ENCODE data around the gene PXYLP1. TPM values are rescaled to one million over a fixed set of nuclear protein-coding genes. Genes with fewer than 3 reads are reported as not detected.

PXYLP1 gene
- total and polyA plus RNA-seq, 2 of the 8 experiments (the other 6 are each of a cell fraction or from before 2014, with no cell fraction given) = 19.4 to 20.6 TPM

DNA sequence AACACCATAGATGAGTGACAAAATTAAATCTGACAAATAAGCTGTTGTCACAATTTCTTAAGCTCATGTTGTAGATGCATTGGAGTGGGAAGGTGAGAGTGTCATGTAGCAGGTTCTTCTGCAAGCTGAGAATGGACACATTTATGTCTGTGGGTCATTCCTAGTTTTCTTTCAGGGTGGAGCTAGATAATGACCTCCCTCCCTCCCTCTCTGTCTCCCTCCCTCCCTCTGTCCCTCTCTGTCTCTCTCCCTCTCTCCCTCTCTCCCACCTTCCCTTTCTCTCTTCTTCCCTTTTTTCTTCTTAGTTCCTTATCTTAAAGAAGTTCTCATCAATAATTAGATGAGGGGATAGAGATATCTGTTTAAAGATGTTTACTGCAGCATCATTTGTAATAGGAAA is 36.0 kb downstream of the PXYLP1 start:
- H3K27ac ChIP-seq (ENCODE audit: low read depth, low read length) = no peak overlapping the region
- no peaks in the 10 kb centered on the region for H3K79me2 ChIP-seq (ENCODE audit: control insufficient read depth in 1 of 2, insufficient read depth in 2 of 2, low read length in 2 of 2)
- no peak overlapping the region for H3K23ac ChIP-seq (ENCODE audit: insufficient read length)
- H3K56ac ChIP-seq (replicated peaks; ENCODE audit: insufficient read length, low read depth, low read length) = no peak overlapping the region
- peaks cover 0 to 2% of the 10 kb centered on the region in 2 experiments for H4K20me1 ChIP-seq (replicated peaks in 1 of 2; ENCODE audit: control insufficient read depth in 1 of 2, insufficient read depth in 2 of 2, low read length in 2 of 2)
- no peak overlapping the region for H2BK120ac ChIP-seq (replicated peaks; ENCODE audit: low read depth, low read length)
- FAIRE-seq (no peak), DNase-seq (ENCODE audit: low read depth in 1 of 2, low spot score in 2 of 2) (no peak)
- no peak overlapping the region for H2AK5ac ChIP-seq (ENCODE audit: low read depth, low read length)
- POLR2A ChIA-PET (ENCODE audit: partially characterized antibody) = no interaction called here
- H3K4me2 ChIP-seq (ENCODE audit: insufficient read depth in 1 of 2, low read depth in 2 of 2, low read length in 2 of 2) = no peak overlapping the region
- no peaks in the 10 kb centered on the region for H3K4me1 ChIP-seq (replicated peaks in 1 of 4; ENCODE audit: control insufficient read depth in 3 of 4, insufficient read depth in 4 of 4, low read length in 3 of 4)
- H4K91ac ChIP-seq (replicated peaks; ENCODE audit: insufficient read length, low read length) = no peak overlapping the region
- CTCF ChIA-PET (ENCODE audit: partially characterized antibody) = interaction anchor here (0.8 to 4.8 kb wide), 6 partner anchors 12 to 267 kb away, joined by 3 to 39 read pairs (median 5); no protein-coding TSS in a partner anchor
- H4K5ac ChIP-seq (ENCODE audit: insufficient read length, low read depth, low read length) = no peak overlapping the region
- no peak overlapping the region for H2BK12ac ChIP-seq (ENCODE audit: low read depth, low read length)
- H3K27me3 ChIP-seq (replicated peaks in 1 of 4; ENCODE audit: control insufficient read depth in 3 of 4, extremely low read depth in 1 of 4, insufficient read depth in 3 of 4, low read length in 3 of 4) = no peaks in the 10 kb centered on the region
- no peak overlapping the region for H3K9ac ChIP-seq (replicated peaks in 1 of 4; ENCODE audit: extremely low read depth in 1 of 4, low read depth in 3 of 4, low read length in 3 of 4)
- no peaks in the 10 kb centered on the region for H3K9me3 ChIP-seq (ENCODE audit: insufficient read depth in 2 of 2, low read depth in 1 of 2, low read length in 1 of 2)
- no peak overlapping the region for H2BK5ac ChIP-seq (ENCODE audit: low read depth, low read length)
- H3K4me3 ChIP-seq (ENCODE audit: extremely low read depth in 1 of 4, insufficient read depth in 2 of 4, low read depth in 3 of 4, low read length in 4 of 4) = no peak overlapping the region
- H3K79me1 ChIP-seq (ENCODE audit: low read depth, low read length) = no peaks in the 10 kb centered on the region
- H2BK15ac ChIP-seq (ENCODE audit: low read length) = no peak overlapping the region
- no peak for TF ChIP-seq BCL11A (IDR thresholded peaks at IDR 0.05; ENCODE audit: low read depth in 2 of 2, low read length in 2 of 2)
- TF ChIP-seq JUN (IDR thresholded peaks at IDR 0.05; ENCODE audit: low read depth, low read length) = no peak
- no peak for TF ChIP-seq POLR2A (IDR thresholded peaks at IDR 0.05; ENCODE audit: control extremely low read depth in 1 of 2, low read depth in 2 of 2, low read length in 2 of 2)
- H2BK20ac ChIP-seq (ENCODE audit: low read length) = no peak overlapping the region
- H2AFZ ChIP-seq (ENCODE audit: low read length) = no peak overlapping the region
- no peaks in the 10 kb centered on the region for H3K23me2 ChIP-seq (ENCODE audit: low read depth, low read length)
- no peak overlapping the region for H3K14ac ChIP-seq (ENCODE audit: insufficient read length)
- no peak overlapping the region for H3K18ac ChIP-seq (ENCODE audit: extremely low read depth, low read length)
- no peak overlapping the region for H3K4ac ChIP-seq (replicated peaks; ENCODE audit: insufficient read length, low read depth, low read length)
- H3K36me3 ChIP-seq (ENCODE audit: control insufficient read depth in 2 of 4, insufficient read depth in 4 of 4, low read length in 3 of 4) = no peaks in the 10 kb centered on the region; a peak in 3 of 8 replicates
- no peak overlapping the region for H4K8ac ChIP-seq (ENCODE audit: extremely low read depth, insufficient read depth, low read length)
